GM12878 (cell line): Measurements from ENCODE around the gene PHOSPHO1. TPM values are rescaled to one million over a fixed set of nuclear protein-coding genes. Genes with fewer than 3 reads are reported as not detected.

ENCODE experiments used
- ATAC-seq: fragments of 200-7000 bp; cut with Tn5 transposase; 3 replicates; pipeline ENCODE4 v1.9.1; 2020; ENCODE audit warnings: mild to moderate bottlenecking, moderate library complexity
- BruUV-seq: library from RNA; stranded (reverse); fragments of 400-500 nt; replicated peaks from 2 replicates; lab custom pipeline; 2021; lab: Mats Ljungman, UMichigan
- CTCF ChIA-PET: fragments of 300-600 bp; sonication (Branson Sonifier 250); formaldehyde crosslinking; extraction: SDS; loops from one replicate; lab custom pipeline; 2021; ENCODE audit warnings: inconsistent platforms; lab: Yijun Ruan, JAX
- POLR2A ChIA-PET: fragments of 350-600 bp; formaldehyde crosslinking; extraction: SDS; loops from one replicate; lab custom pipeline; 2021; ENCODE audit warnings: inconsistent platforms; lab: Charles Lee
- RAD21 ChIA-PET: fragments of 300-600 bp; sonication (Branson Sonifier 250); formaldehyde crosslinking; loops from one replicate; lab custom pipeline; 2023; ENCODE audit warnings: antibody characterized with exemption; ENCODE audit not compliant: unreplicated experiment; lab: Charles Lee
- SMC1A ChIA-PET: fragments of 300-600 bp; sonication (Branson Sonifier 250); formaldehyde crosslinking; loops from one replicate; lab custom pipeline; 2023; ENCODE audit not compliant: unreplicated experiment, uncharacterized antibody; lab: Charles Lee
- DNase-seq: peaks from one replicate; pipeline ENCODE4 v3.0.0-alpha.2; 2011; ENCODE audit warnings: low read depth, low spot score
- FAIRE-seq: peaks from 3 replicates; lab custom pipeline; 2011; peaks lifted over from hg19 to GRCh38; lab: Jason Lieb, UNC
- H2AFZ ChIP-seq: 2 replicates; pipeline ENCODE4 v1.6.0; 2011; ENCODE audit warnings: low read depth, low read length, control low read depth; ENCODE audit not compliant: control insufficient read depth
- H3K27ac ChIP-seq: 2 replicates; pipeline ENCODE4 v1.5.1; 2011; ENCODE audit warnings: control low read depth; ENCODE audit not compliant: control insufficient read depth, insufficient read depth
- H3K27me3 ChIP-seq, 2 experiments: replicated peaks in 1 of 2; 2 replicates each; pipeline versions ENCODE4 v1.6.0 to v1.6.1; 2011; ENCODE audit warnings: low read length in 1 of 2; ENCODE audit not compliant: control insufficient read depth in 2 of 2, insufficient read depth in 2 of 2
- H3K36me3 ChIP-seq, 2 experiments: 2 replicates each; pipeline ENCODE4 v1.5.1; 2011; ENCODE audit warnings: low read length in 1 of 2; ENCODE audit not compliant: control insufficient read depth in 2 of 2, insufficient read depth in 2 of 2
- H3K4me1 ChIP-seq: 2 replicates; pipeline ENCODE4 v1.6.1; 2011; ENCODE audit warnings: mild to moderate bottlenecking, low read length, moderate library complexity, mixed read lengths; ENCODE audit not compliant: control insufficient read depth, insufficient read depth
- H3K4me2 ChIP-seq: 2 replicates; pipeline ENCODE4 v1.6.0; 2011; ENCODE audit warnings: control low read depth; ENCODE audit not compliant: control insufficient read depth, insufficient read depth
- H3K4me3 ChIP-seq: fragments of 200-600 bp; sonication (generic); 2 replicates; pipeline ENCODE4 v1.5.1; 2016
- H3K79me2 ChIP-seq: 2 replicates; pipeline ENCODE4 v1.6.0; 2011; ENCODE audit warnings: low read length; ENCODE audit not compliant: control insufficient read depth, insufficient read depth
- H3K9ac ChIP-seq: 2 replicates; pipeline ENCODE4 v1.8.0; 2011; ENCODE audit warnings: low read length, control low read depth, mixed read lengths; ENCODE audit not compliant: control insufficient read depth, insufficient read depth
- H3K9me3 ChIP-seq: replicated peaks from 3 replicates; pipeline ENCODE4 v1.5.1; 2011; ENCODE audit warnings: mild to moderate bottlenecking, low read length; ENCODE audit not compliant: control insufficient read depth, insufficient read depth
- H4K20me1 ChIP-seq: 2 replicates; pipeline ENCODE4 v1.6.0; 2011; ENCODE audit not compliant: control insufficient read depth, insufficient read depth
- BHLHE40 ChIP-seq, 2 experiments: fragments of 450-650 bp in 1 of 2; IDR thresholded peaks; 2 replicates each; pipeline ENCODE4 v1.6.1; 2011 to 2017; ENCODE audit warnings: low read depth in 2 of 2, borderline replicate concordance in 1 of 2, improper control_type of control experiment in 1 of 2, low read length in 1 of 2, mild to moderate bottlenecking in 1 of 2
- CEBPZ ChIP-seq: fragments of 150-350 bp; IDR thresholded peaks from 2 replicates; pipeline ENCODE4 v1.6.1; 2016; ENCODE audit warnings: low read depth, low read length
- DPF2 ChIP-seq: fragments of 450-650 bp; IDR thresholded peaks from 2 replicates; pipeline ENCODE4 v1.6.1; 2017; ENCODE audit warnings: mild to moderate bottlenecking
- EED ChIP-seq: sonication (generic); IDR thresholded peaks from 2 replicates; pipeline ENCODE4 v1.6.1; 2016; ENCODE audit warnings: antibody characterized with exemption, low read depth
- EP300 ChIP-seq, 2 experiments: fragments of 150-350 bp in 1 of 2; IDR thresholded peaks; 2 replicates each; pipeline ENCODE4 v1.6.1; 2011 to 2012; ENCODE audit warnings: low read depth in 2 of 2, low read length in 2 of 2, borderline replicate concordance in 1 of 2, improper control_type of control experiment in 1 of 2, inconsistent platforms in 1 of 2; ENCODE audit not compliant: control insufficient read depth in 1 of 2
- IKZF2 ChIP-seq, 2 experiments: fragments of 450-650 bp; IDR thresholded peaks; 2 replicates each; pipeline ENCODE4 v1.6.1; 2017; ENCODE audit warnings: mild to moderate bottlenecking in 2 of 2, moderate library complexity in 2 of 2
- KAT2A ChIP-seq: conservative IDR thresholded peaks from 2 replicates; pipeline ENCODE4 v1.6.1; 2011; ENCODE audit warnings: low read depth, low read length; ENCODE audit not compliant: control insufficient read depth
- LARP7 ChIP-seq: fragments of 450-650 bp; IDR thresholded peaks from 2 replicates; pipeline ENCODE4 v1.6.1; 2017; ENCODE audit warnings: mild to moderate bottlenecking
- NR2C2 ChIP-seq: IDR thresholded peaks from 2 replicates; pipeline ENCODE4 v1.6.1; 2011; ENCODE audit warnings: borderline replicate concordance, low read depth; ENCODE audit not compliant: control insufficient read depth, insufficient read length
- NR2F1 ChIP-seq: fragments of 450-650 bp; conservative IDR thresholded peaks from 2 replicates; pipeline ENCODE4 v1.6.1; 2017; ENCODE audit warnings: mild to moderate bottlenecking
- RUNX3 ChIP-seq: IDR thresholded peaks from 2 replicates; pipeline ENCODE4 v1.6.1; 2012; ENCODE audit warnings: low read length, inconsistent platforms
- SREBF2 ChIP-seq: IDR thresholded peaks from 2 replicates; pipeline ENCODE4 v1.6.1; 2012; ENCODE audit warnings: mild to moderate bottlenecking, low read length
- TCF12 ChIP-seq: IDR thresholded peaks from 2 replicates; pipeline ENCODE4 v1.6.1; 2011; ENCODE audit warnings: low read depth, mild to moderate bottlenecking, low read length
- TCF3 ChIP-seq: IDR thresholded peaks from 2 replicates; pipeline ENCODE4 v1.6.1; 2012; ENCODE audit warnings: low read depth, mild to moderate bottlenecking, low read length, borderline replicate concordance; ENCODE audit not compliant: insufficient read depth
- ZBED1 ChIP-seq: IDR thresholded peaks from 2 replicates; pipeline ENCODE4 v1.6.1; 2016; ENCODE audit warnings: borderline replicate concordance
- WGBS: methylation state at CpG from one replicate; pipeline ENCODE4 v1.1.6; 2016; ENCODE audit warnings: low lambda C conversion rate; ENCODE audit not compliant: insufficient replicate concordance, insufficient coverage; ENCODE audit errors: missing lambda C conversion rate; 5-methylcytosine and 5-hydroxymethylcytosine counted together
- in situ Hi-C: fragments of 300-500 bp; cut with MboI; formaldehyde crosslinking; loops from 9 replicates; pipeline ENCODE4 v1.14.3; 2018; ENCODE audit warnings: mixed read lengths
- intact Hi-C: fragments of 100-400 bp; cut with micrococcal nuclease; formaldehyde crosslinking; loops from one replicate; pipeline ENCODE4 v1.14.2; 2022; ENCODE audit not compliant: unreplicated experiment
- polyA plus RNA-seq, 11 experiments: library from polyadenylated mRNA; depleted of rRNA in 4 of 11; unstranded in 6 of 11; stranded (reverse) in 5 of 11; fragments of >200 nt; fragmentation: Nextera tagmentation in 4 of 11; fragmentation: Illumina TruSeq in 1 of 11; extraction: Ambion mirVana in 4 of 11; extraction: Trizol in 1 of 11; gene quantifications; 1 replicate in 1 of 11; 2 replicates in 10 of 11; pipeline versions ENCODE4 v1.2.1 to v1.2.3, GENCODE V29; 2011 to 2016; ENCODE audit warnings: inconsistent platforms in 2 of 11, missing spikeins in 2 of 11, low read depth in 1 of 11
- total RNA-seq, 4 experiments: library from RNA; depleted of rRNA in 3 of 4; stranded (reverse); fragments of >200 nt in 3 of 4; fragmentation: Illumina TruSeq in 1 of 4; extraction: Trizol in 1 of 4; gene quantifications; 2 replicates each; pipeline versions ENCODE4 v1.2.1 to v1.2.3, GENCODE V29; 2013 to 2021
- TF ChIP-seq, protein P1 (sequence below), 3 experiments: IDR thresholded peaks in 2 of 3; conservative IDR thresholded peaks in 1 of 3; 2 replicates each; pipeline ENCODE4 v1.5.1; 2011; ENCODE audit warnings: low read depth in 3 of 3, low read length in 3 of 3, mild to moderate bottlenecking in 3 of 3, control low read depth in 2 of 3, moderate library complexity in 2 of 3, inconsistent platforms in 1 of 3, mixed read lengths in 1 of 3; ENCODE audit not compliant: control insufficient read depth in 2 of 3, insufficient read depth in 1 of 3; ENCODE audit errors: extremely low read depth in 1 of 3

Gene PHOSPHO1
- total and polyA plus RNA-seq, 10 of the 15 experiments (the other 5 are each of a cell fraction or from before 2014, with no cell fraction given), result 0.03 to 1.5 (median 0.16) TPM; not detected in 2

DNA sequence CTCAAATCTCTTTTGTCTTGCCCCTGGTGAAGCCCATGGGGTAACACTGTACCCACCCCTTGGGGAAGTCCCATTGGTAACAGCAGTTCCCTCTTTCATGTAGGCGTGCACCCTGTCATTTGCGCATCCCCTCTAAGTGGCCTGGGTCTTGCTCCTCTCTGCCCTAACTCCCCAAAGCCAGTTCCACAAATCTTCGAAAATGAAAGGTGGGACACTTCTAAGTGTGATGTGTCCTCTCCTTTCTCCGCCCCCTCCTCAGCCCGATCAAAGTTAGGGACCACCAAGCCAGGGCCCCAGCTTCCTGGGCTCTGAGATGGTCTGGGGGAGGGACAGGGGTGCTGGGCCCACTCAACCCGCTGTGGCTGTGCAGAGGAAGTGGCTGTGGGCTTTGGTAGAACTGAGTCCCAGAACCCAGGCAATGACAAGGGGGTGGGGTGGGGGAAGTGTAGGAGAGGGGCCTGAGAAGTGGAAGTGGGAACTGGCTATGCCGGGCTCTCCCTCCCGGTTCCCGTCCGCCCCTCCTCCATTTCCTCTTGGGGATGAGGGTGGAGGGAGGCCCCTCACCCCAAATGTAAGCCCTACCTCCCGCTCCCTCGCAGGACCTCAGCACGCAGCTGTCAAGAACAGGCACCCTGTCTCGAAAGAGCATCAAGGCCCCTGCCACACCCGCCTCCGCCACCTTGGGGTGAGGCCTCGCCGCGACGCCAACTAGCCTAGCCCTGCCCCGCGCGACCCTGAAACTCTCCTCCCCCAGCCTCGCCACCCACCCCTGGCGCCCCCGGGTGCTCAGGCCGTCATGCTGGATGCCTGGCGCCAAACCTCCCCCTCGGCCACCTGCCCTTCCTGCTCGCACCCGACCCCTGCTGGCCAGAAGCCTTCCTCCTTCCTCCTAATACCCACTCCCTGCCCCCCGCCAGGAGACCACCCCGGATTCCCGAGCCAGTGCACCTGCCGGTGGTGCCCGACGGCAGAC lies 11.4 kb downstream of the PHOSPHO1 start:
- intact Hi-C loops, result loop anchor here (1.0 to 5.0 kb wide), 2 partner anchors 27 to 302 kb away; no protein-coding TSS in a partner anchor
- DNase-seq, result peak; percentile 76
- TF ChIP-seq TCF3, result 0 out of 2 replicates have a peak, but pooled peaks have one; percentile 59
- peak; percentile 12 to 15; a peak in 2 of 4 replicates for TF ChIP-seq BHLHE40 (IDR thresholded peaks at IDR 0.05; ENCODE audit: borderline replicate concordance in 1 of 2, low read depth in 2 of 2, low read length in 1 of 2)
- no peak for TF ChIP-seq CEBPZ
- TF ChIP-seq, protein P1, sequence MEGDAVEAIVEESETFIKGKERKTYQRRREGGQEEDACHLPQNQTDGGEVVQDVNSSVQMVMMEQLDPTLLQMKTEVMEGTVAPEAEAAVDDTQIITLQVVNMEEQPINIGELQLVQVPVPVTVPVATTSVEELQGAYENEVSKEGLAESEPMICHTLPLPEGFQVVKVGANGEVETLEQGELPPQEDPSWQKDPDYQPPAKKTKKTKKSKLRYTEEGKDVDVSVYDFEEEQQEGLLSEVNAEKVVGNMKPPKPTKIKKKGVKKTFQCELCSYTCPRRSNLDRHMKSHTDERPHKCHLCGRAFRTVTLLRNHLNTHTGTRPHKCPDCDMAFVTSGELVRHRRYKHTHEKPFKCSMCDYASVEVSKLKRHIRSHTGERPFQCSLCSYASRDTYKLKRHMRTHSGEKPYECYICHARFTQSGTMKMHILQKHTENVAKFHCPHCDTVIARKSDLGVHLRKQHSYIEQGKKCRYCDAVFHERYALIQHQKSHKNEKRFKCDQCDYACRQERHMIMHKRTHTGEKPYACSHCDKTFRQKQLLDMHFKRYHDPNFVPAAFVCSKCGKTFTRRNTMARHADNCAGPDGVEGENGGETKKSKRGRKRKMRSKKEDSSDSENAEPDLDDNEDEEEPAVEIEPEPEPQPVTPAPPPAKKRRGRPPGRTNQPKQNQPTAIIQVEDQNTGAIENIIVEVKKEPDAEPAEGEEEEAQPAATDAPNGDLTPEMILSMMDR (IDR thresholded peaks at IDR 0.05 in 2 of 3, conservative IDR thresholded peaks at IDR 0.05 in 1 of 3; ENCODE audit: control insufficient read depth in 2 of 3, extremely low read depth in 1 of 3, insufficient read depth in 1 of 3, low read depth in 3 of 3, low read length in 3 of 3), result peak; percentile 42 to 70 (median 45)
- peak; percentile 14; the same call in 1 of the 2 replicates for TF ChIP-seq LARP7
- TF ChIP-seq IKZF2 (IDR thresholded peaks at IDR 0.05), result peak; percentile 43 to 45; a peak in 2 of 4 replicates
- TF ChIP-seq EP300 (IDR thresholded peaks at IDR 0.05; ENCODE audit: borderline replicate concordance in 1 of 2, control insufficient read depth in 1 of 2, low read depth in 2 of 2, low read length in 2 of 2), result 0 out of 4 replicates have a peak, but pooled peaks of 1 of the 2 experiments have one; percentile 9
- TF ChIP-seq NR2F1, result peak; percentile 83
- peak; percentile 64; the same call in 1 of the 2 replicates for TF ChIP-seq DPF2
- TF ChIP-seq RUNX3, result peak; percentile 73
- no peak for TF ChIP-seq NR2C2
- peak; percentile 73 for TF ChIP-seq TCF12
- TF ChIP-seq KAT2A, result no peak
- TF ChIP-seq EED, result peak; percentile 56; the same call in 1 of the 2 replicates
- no peak for TF ChIP-seq SREBF2
- no peak for TF ChIP-seq ZBED1

More for the DNA sequence above, 11.4 kb downstream of the PHOSPHO1 start:
- H3K9me3 ChIP-seq, result no peaks in the 10 kb centered on the region
- 14% methylated on average over 35 of the region's 37 CpGs for WGBS
- ChIA-PET POLR2A (interaction anchor here (0.9 to 13.2 kb wide), 3 partner anchors 10 to 121 kb away, joined by 4 to 537 read pairs (median 7); no protein-coding TSS in a partner anchor), CTCF (interaction anchor here (1.0 to 8.5 kb wide), 6 partner anchors 9 to 385 kb away, joined by 3 to 127 read pairs (median 4); no protein-coding TSS in a partner anchor), SMC1A (interaction anchor here (1.1 to 16.8 kb wide), 4 partner anchors 9 to 39 kb away, joined by 3 to 354 read pairs (median 5); partner anchors contain the start of gene ABI3), RAD21 (interaction anchor here (0.6 to 13.4 kb wide), 5 partner anchors 9 to 343 kb away, joined by 3 to 355 read pairs (median 4); partner anchors contain the start of genes ABI3 and GNGT2)
- H3K4me2 ChIP-seq, result peak overlapping the region; percentile 99
- peaks cover 11 to 28% of the 10 kb centered on the region in 2 experiments for H3K36me3 ChIP-seq
- peak; percentile 68 for FAIRE-seq
- H3K79me2 ChIP-seq, result peaks cover 33% of the 10 kb centered on the region
- peak overlapping the region; percentile 77 for H3K27ac ChIP-seq
- peak overlapping the region; percentile 25; the same call in 1 of the 2 replicates for H3K4me3 ChIP-seq
- H4K20me1 ChIP-seq, result 0 out of 2 replicates have a peak, but pooled peaks cover 7% of the 10 kb centered on the region
- BruUV-seq, result no TSS peak
- peak overlapping the region; percentile 37 for H2AFZ ChIP-seq
- peak; percentile 72 for ATAC-seq
- no peaks in the 10 kb centered on the region for H3K27me3 ChIP-seq
- H3K4me1 ChIP-seq, result peaks cover 74% of the 10 kb centered on the region
- in situ Hi-C loops, result no loop called here
- peak overlapping the region; percentile 49 for H3K9ac ChIP-seq
